IPS-18a (cell line): Measurements from ENCODE around the gene PLAC8.
"Not testable (repeated sequence)": the region's sequence is repeated elsewhere in the genome, so short reads cannot be mapped to it uniquely, and the experiment has no call there.

Experiments used
- H3K27ac ChIP-seq: one replicate; pipeline ENCODE4 v1.5.1; 2013; ENCODE audit warnings: low read length
- H3K27me3 ChIP-seq: one replicate; pipeline ENCODE4 v1.6.1; 2013; ENCODE audit warnings: mild to moderate bottlenecking, low read length; ENCODE audit not compliant: control insufficient read depth, insufficient read depth
- H3K36me3 ChIP-seq: one replicate; pipeline ENCODE4 v1.6.1; 2013; ENCODE audit warnings: low read depth, low read length; ENCODE audit not compliant: control insufficient read depth
- H3K4me1 ChIP-seq: one replicate; pipeline ENCODE4 v1.6.1; 2013; ENCODE audit warnings: low read depth, low read length; ENCODE audit not compliant: control insufficient read depth
- H3K4me3 ChIP-seq: one replicate; pipeline ENCODE4 v1.5.1; 2013; ENCODE audit warnings: low read length
- H3K9ac ChIP-seq: one replicate; pipeline ENCODE4 v1.6.1; 2013; ENCODE audit warnings: mild to moderate bottlenecking, low read length, moderate library complexity
- H3K9me3 ChIP-seq: one replicate; pipeline ENCODE4 v1.6.1; 2013; ENCODE audit warnings: low read depth, low read length; ENCODE audit not compliant: control insufficient read depth

The PLAC8 gene

DNA sequence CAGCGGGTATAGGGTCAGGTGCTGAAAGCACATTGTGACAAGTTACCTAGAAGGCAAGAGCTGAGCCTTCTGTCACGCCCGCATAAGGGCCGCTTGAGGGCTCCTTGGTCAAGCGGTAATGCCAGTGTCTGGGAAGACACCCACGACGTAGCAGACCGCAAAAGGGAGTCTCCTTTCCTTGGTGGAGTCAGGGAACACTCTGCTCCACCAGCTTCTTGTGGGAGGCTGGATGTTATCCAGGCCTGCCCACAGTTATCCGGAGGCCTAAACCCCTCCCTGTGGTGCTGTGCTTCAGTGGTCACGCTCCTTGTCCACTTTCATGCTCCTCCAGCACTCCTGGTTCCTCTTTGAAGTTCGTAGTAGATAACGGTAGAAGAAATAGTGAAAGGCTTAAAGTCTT, 29.6 kb downstream of the PLAC8 start:
- H3K27me3 ChIP-seq, H3K9ac ChIP-seq, H3K27ac ChIP-seq, H3K9me3 ChIP-seq, H3K36me3 ChIP-seq, H3K4me3 ChIP-seq, H3K4me1 ChIP-seq: not testable (repeated sequence)

DNA sequence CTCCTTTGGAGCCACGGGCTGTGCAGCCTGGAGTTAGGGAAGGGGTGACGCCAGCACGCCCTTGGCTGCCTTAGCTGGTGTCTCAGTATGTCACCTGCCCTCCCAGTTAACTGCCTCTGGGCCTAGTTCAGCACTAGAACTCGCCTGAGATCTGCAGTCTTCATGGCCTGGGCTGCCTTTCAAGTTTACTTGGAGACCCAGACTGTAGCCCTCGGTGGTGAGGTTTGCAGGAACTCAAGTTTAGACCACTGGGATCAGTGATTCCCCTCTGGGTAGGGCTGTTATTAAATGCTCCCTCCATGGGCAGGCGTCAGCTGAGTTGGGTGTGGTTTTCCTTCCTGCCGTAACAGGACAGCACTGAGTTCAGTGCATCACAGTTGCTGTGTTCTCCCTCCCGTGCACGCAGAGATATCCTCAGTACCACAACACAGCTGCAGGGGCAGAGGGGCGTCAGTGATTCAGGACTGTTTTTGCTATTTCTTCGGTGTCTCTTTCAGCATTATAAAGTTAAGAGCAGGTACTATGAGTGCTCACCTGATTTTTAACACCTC, 30.5 kb downstream of the PLAC8 start:
- Histone ChIP-seq H3K4me1 (no peaks in the 10 kb centered on the region), H3K36me3 (no peaks in the 10 kb centered on the region), H3K27ac (no peak overlapping the region), H3K9me3 (no peaks in the 10 kb centered on the region), H3K4me3 (no peak overlapping the region), H3K27me3 (no peaks in the 10 kb centered on the region), H3K9ac (no peak overlapping the region)

DNA sequence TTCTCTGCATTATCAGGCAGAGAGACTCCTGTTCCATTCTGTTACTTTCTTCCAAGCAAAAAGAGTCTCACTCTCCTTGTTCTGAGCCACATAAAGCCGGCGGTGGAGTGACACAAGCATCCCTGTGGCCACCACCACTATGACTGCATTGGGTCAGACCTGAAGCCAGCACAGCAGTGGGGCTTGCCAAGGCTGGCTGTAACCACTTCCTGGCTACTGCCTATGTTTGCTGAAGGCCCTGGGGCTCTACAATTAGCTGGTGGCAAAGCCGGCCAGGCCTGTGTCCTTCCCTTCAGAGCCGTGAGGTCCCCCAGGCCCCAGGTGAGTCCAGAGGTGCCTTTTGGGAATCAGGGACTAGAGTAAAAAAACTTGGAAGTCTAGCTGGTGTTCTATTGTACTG, 31.8 kb downstream of the PLAC8 start:
- no peak overlapping the region for H3K4me3 ChIP-seq
- no peaks in the 10 kb centered on the region for H3K27me3 ChIP-seq
- H3K4me1 ChIP-seq = no peaks in the 10 kb centered on the region
- H3K27ac ChIP-seq = no peak overlapping the region
- H3K9me3 ChIP-seq = no peaks in the 10 kb centered on the region
- H3K36me3 ChIP-seq = no peaks in the 10 kb centered on the region
- no peak overlapping the region for H3K9ac ChIP-seq

DNA sequence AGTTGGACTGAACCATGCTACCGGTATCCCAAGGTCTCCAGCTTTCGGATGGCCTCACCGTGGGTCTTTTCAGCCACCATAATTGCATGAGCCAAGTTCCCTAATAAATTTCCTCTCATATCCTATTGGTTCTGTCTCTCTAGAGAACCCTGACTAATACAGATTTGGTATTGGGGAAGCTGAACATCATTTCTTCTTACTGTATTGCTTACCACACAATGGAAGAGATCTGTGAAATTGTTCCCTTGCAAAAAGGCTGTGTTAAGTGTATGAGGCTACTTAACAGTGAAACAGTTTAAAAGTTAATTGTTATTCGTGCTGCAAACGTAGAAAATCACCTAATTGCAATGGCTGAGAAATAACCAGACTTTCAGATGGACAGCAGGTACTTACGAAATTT, 34.0 kb downstream of the PLAC8 start:
- H3K4me1 ChIP-seq = no peaks in the 10 kb centered on the region
- no peaks in the 10 kb centered on the region for H3K27me3 ChIP-seq
- H3K9ac ChIP-seq = no peak overlapping the region
- no peak overlapping the region for H3K4me3 ChIP-seq
- H3K27ac ChIP-seq = no peak overlapping the region
- H3K9me3 ChIP-seq = no peaks in the 10 kb centered on the region
- peaks cover 5% of the 10 kb centered on the region for H3K36me3 ChIP-seq

DNA sequence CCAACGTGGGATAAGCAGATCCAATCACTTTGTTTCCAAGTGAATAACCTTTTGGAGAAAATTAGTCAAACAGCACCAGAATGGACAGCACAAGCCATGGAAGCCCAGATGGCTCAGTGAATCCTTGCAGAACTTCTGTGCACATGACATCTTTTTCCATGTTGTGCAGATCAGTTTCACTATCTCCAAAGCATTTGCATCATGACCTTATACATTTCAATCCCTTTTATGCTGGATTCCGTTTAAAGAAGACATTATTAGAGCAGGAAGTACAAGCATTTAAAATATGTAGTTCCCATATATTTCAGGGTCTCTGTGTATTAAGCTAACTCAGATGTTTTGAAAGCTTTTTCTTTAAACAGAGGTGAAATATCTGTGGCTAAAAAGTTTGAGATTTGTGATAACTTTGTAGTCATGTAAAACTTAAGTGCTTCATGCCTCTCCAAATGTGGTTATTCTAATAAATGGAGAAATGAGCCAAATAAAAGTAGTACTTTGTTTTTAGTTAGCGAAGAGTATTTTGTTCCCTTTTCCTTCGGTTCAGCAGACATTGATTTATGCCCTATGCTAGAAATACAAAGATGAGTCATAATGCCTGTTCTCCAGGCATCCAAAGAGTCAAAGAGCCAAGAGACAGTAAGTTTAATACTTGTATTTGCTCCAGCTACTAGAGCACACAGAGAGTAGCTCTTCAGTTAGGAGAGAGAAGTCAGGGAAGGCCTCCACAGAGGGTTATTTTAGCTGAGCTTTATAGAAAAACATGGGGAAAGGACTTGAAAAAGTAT, 39.0 kb downstream of the PLAC8 start:
- no peak overlapping the region for H3K4me3 ChIP-seq
- H3K36me3 ChIP-seq = peaks cover 10% of the 10 kb centered on the region
- no peak overlapping the region for H3K9ac ChIP-seq
- no peaks in the 10 kb centered on the region for H3K4me1 ChIP-seq
- H3K27ac ChIP-seq = no peak overlapping the region
- H3K9me3 ChIP-seq = no peaks in the 10 kb centered on the region
- H3K27me3 ChIP-seq = no peaks in the 10 kb centered on the region

DNA sequence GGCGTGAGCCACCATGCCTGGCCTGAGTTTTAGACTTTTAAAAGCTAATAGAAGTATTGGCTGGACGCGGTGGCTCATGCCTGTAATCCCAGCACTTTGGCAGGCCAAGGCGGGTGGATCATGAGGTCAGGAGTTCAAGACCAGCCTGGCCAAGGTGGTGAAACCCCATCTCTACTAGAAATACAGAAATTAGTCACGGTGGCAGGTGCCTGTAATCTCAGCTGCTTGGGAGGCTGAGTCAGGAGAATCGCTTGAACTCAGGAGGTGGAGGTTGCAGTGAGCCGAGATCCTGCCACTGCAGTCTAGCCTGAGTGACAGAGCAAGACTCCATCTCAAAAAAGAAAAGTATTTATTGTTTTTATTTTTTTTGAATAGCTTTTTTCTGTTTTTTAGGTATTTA, 39.7 kb downstream of the PLAC8 start:
- H3K36me3 ChIP-seq = peaks cover 10% of the 10 kb centered on the region
- H3K9ac ChIP-seq, H3K27ac ChIP-seq, H3K4me3 ChIP-seq, H3K27me3 ChIP-seq, H3K4me1 ChIP-seq, H3K9me3 ChIP-seq: not testable (repeated sequence)

DNA sequence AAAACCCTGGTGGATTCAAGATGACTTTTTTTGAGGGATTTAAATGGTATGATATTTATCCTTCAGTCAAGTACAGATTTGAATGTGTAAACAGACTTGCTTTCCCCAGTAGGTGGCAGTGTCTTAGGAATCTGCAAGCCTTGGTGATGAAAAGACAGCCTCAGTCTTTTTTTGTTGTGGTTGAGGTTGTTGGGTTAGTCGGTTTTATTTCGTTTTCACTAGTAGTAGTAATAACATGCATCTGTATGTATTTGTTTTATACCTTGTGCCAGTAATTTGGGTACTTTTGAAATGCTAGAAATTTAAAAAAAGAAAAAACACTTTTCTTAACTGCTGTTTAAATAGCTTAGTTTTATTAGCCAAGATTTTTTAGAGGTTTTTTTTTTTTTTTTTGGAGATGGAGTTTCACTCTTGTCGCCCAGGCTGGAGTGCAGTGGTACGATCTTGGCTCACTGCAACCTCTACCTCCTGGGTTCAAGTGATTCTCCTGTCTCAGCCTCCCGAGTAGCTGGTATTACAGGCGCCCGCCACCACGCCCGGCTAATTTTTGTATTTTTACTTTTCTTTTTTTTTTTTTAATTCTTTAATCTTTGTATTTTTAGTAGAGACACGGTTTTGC, 40.3 kb downstream of the PLAC8 start:
- H3K36me3 ChIP-seq = peaks cover 12% of the 10 kb centered on the region
- no peaks in the 10 kb centered on the region for H3K4me1 ChIP-seq
- no peak overlapping the region for H3K9ac ChIP-seq
- no peak overlapping the region for H3K27ac ChIP-seq
- no peaks in the 10 kb centered on the region for H3K27me3 ChIP-seq
- H3K9me3 ChIP-seq = no peaks in the 10 kb centered on the region
- no peak overlapping the region for H3K4me3 ChIP-seq

DNA sequence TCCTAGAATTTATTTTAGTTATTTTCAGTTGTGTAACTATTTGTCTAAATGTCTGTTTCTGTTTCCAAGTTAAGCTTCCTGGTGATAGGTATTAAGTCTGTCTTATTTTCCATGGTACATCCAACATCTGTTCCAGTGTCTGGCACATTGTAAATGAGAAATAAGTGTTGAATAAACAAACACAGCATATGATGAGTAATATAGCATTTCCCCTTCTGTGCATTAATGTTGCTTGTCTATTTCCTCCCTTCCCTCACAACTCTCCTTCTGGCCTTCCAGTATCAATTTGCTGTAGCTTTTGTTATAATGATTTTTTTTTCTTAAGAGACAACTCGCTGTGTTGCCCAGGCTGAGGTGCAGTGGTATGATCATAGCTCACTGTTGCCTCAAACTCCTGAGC, 43.4 kb downstream of the PLAC8 start:
- Histone ChIP-seq H3K27me3 (no peaks in the 10 kb centered on the region), H3K9ac (no peak overlapping the region), H3K4me1 (no peaks in the 10 kb centered on the region), H3K36me3 (peaks cover 18% of the 10 kb centered on the region), H3K27ac (no peak overlapping the region), H3K9me3 (no peaks in the 10 kb centered on the region), H3K4me3 (no peak overlapping the region)

DNA sequence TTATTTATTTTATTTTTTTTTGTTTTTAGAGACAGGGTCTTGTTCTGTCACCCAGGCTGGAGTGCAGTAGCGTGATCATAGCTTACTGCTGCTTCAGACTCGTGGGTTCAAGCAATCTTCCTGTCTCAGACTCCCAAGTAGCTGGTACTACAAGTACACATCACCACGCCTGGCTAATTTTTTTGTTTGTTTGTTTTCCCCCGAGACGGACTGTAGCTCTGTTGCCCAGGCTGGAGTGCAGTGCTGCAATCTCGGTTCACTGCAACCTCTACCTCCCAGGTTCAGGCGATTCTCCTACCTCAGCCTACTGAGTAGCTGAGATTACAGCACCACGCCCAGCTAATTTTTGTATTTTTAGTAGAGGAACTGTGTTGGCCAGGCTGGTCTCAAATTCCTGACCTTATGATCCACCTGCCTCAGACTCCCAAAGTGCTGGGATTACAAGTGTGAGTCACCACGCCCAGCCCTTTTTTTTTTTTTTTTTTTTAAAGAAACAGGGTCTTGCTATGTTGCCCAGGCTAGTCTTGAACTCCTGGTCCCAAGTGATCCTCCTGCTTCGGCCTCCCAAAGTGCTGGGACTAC, 47.4 kb downstream of the PLAC8 start:
- Histone ChIP-seq H3K4me1 (no peaks in the 10 kb centered on the region), H3K9me3 (no peaks in the 10 kb centered on the region), H3K27me3 (no peaks in the 10 kb centered on the region), H3K9ac (no peak overlapping the region), H3K4me3 (no peak overlapping the region), H3K27ac (no peak overlapping the region), H3K36me3 (peaks cover 21% of the 10 kb centered on the region)

DNA sequence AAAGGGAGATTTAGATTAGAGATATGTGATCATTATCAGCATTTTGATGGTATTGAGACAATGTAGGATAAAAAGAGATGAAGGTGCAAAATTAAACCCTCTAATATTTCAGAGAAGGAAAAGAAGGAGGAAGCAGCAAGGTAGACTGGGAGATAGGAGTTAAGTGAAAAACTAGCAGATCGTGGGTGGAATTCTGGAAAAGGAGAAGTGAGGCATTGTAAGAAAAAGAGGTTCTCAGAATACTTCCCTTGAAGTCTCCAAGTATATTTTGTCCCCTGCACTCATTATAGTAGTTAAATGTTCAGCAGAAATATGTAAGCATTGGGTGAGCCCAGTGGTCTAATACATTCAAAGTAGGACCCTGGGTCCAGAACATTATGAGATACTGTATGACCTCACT, 49.3 kb downstream of the PLAC8 start:
- Histone ChIP-seq H3K4me1 (no peaks in the 10 kb centered on the region), H3K27ac (no peak overlapping the region), H3K4me3 (no peak overlapping the region), H3K9me3 (no peaks in the 10 kb centered on the region), H3K36me3 (peaks cover 21% of the 10 kb centered on the region), H3K27me3 (no peaks in the 10 kb centered on the region), H3K9ac (no peak overlapping the region)

DNA sequence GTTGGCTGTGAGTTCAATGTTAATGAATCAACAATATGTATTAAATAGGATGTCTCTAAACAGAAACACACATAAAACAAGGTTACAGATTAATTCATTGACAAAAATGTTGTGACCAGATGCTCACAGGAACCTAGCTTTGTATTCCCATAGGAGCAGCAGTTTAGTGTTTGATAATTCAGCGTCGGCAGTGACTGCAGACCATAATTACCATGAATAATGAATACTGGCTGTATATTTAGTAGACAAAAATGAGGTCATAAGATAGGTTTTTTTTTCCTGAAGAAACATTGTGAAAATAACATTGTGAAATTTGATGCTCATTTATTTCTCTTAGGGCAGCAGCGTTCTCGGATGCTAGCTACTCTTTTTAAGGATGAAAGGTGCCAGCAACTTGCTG, 51.8 kb downstream of the PLAC8 start:
- no peaks in the 10 kb centered on the region for H3K4me1 ChIP-seq
- no peak overlapping the region for H3K4me3 ChIP-seq
- H3K9ac ChIP-seq = no peak overlapping the region
- H3K27me3 ChIP-seq = no peaks in the 10 kb centered on the region
- H3K27ac ChIP-seq = no peak overlapping the region
- H3K36me3 ChIP-seq = peaks cover 17% of the 10 kb centered on the region
- H3K9me3 ChIP-seq = no peaks in the 10 kb centered on the region
